Lower leg skin (tissue), 3 donors: ENCODE measurements around the gene USP11.

Experiments used
- POLR2A ChIP-seq, 2 donors: fragments of 450-650 bp; IDR thresholded peaks; one replicate each; pipeline ENCODE4 v1.6.1; 2016 to 2017; ENCODE audit warnings: antibody characterized with exemption in 2 of 2, mild to moderate bottlenecking in 1 of 2, moderate library complexity in 1 of 2
- TF ChIP-seq, protein P1 (sequence below), 3 donors: fragments of 450-650 bp; IDR thresholded peaks; one replicate each; pipeline ENCODE4 v1.5.1; 2016; ENCODE audit warnings: antibody characterized with exemption in 3 of 3, mild to moderate bottlenecking in 3 of 3, moderate library complexity in 2 of 3

DNA sequence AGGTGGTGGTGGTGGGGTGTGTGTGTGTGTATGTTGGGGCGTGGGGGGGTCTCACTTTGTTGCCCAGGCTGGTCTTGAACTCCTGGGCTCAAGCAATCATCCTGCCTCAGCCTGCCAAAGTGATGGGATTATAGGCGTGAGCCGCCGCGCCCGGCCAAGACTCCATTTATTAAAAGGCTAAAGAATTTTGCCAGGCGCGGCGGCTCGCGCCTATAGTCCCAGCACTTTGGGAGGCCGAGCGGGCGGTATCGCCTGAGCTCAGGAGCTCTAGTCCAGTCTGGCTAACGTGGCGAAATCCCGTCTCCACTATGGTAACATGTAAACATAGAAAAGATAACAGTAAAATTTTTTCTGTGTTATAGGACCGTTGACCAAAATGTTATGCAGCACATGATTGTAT, 42.9 kb upstream of the USP11 start:
- TF ChIP-seq, protein P1, sequence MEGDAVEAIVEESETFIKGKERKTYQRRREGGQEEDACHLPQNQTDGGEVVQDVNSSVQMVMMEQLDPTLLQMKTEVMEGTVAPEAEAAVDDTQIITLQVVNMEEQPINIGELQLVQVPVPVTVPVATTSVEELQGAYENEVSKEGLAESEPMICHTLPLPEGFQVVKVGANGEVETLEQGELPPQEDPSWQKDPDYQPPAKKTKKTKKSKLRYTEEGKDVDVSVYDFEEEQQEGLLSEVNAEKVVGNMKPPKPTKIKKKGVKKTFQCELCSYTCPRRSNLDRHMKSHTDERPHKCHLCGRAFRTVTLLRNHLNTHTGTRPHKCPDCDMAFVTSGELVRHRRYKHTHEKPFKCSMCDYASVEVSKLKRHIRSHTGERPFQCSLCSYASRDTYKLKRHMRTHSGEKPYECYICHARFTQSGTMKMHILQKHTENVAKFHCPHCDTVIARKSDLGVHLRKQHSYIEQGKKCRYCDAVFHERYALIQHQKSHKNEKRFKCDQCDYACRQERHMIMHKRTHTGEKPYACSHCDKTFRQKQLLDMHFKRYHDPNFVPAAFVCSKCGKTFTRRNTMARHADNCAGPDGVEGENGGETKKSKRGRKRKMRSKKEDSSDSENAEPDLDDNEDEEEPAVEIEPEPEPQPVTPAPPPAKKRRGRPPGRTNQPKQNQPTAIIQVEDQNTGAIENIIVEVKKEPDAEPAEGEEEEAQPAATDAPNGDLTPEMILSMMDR (IDR thresholded peaks at IDR 0.05): no peak
- no peak for TF ChIP-seq POLR2A (IDR thresholded peaks at IDR 0.05)
